Panc1 (cell line): ENCODE measurements around the gene NACA. TPM values are rescaled to one million over a fixed set of nuclear protein-coding genes. Genes with fewer than 3 reads are reported as not detected.
"Not testable (repeated sequence)": the region's sequence is repeated elsewhere in the genome, so short reads cannot be mapped to it uniquely, and the experiment has no call there.

Experiments
- ATAC-seq: fragments of 200-7000 bp; cut with Tn5 transposase; 2 replicates; pipeline ENCODE4 v1.9.1; 2020; ENCODE audit warnings: mild to moderate bottlenecking, moderate library complexity
- BruUV-seq: library from RNA; stranded (reverse); fragments of 400-500 nt; replicated peaks from 2 replicates; lab custom pipeline; 2021; lab: Mats Ljungman, UMichigan
- CTCF ChIA-PET: fragments of 300-600 bp; sonication (Branson Sonifier 250); formaldehyde crosslinking; loops from one replicate; lab custom pipeline; 2022; ENCODE audit warnings: antibody characterized with exemption; lab: Charles Lee
- POLR2A ChIA-PET: fragments of 300-600 bp; sonication (Branson Sonifier 250); formaldehyde crosslinking; loops from one replicate; lab custom pipeline; 2022; ENCODE audit warnings: antibody characterized with exemption; lab: Charles Lee
- DNase-seq: peaks from one replicate; pipeline ENCODE4 v3.0.0-alpha.2; 2010; ENCODE audit warnings: low read depth, low spot score
- H3K27ac ChIP-seq: 2 replicates; pipeline ENCODE4 v1.5.1; 2011; ENCODE audit warnings: mild to moderate bottlenecking, low read length, inconsistent platforms
- H3K27me3 ChIP-seq: fragments of 200-500 bp; sonication (Bioruptor generic); 2 replicates; pipeline ENCODE4 v1.6.0; 2014; ENCODE audit warnings: low read length, inconsistent platforms; ENCODE audit not compliant: control insufficient read depth, insufficient read depth
- H3K36me3 ChIP-seq: fragments of 200-500 bp; sonication (Bioruptor generic); 2 replicates; pipeline ENCODE4 v1.5.1; 2014; ENCODE audit warnings: inconsistent platforms, mild to moderate bottlenecking, low read length, moderate library complexity; ENCODE audit not compliant: control insufficient read depth, insufficient read depth
- H3K4me1 ChIP-seq: 2 replicates; pipeline ENCODE4 v1.5.1; 2011; ENCODE audit warnings: inconsistent platforms, mild to moderate bottlenecking, low read length, moderate library complexity; ENCODE audit not compliant: control insufficient read depth, insufficient read depth
- H3K4me3 ChIP-seq, 2 experiments: 2 replicates each; pipeline ENCODE4 v1.5.1; 2011 to 2012; ENCODE audit warnings: low read depth in 2 of 2, low read length in 2 of 2, mild to moderate bottlenecking in 2 of 2, inconsistent platforms in 1 of 2, moderate library complexity in 1 of 2
- H3K9me3 ChIP-seq: fragments of 200-500 bp; sonication (Bioruptor generic); 2 replicates; pipeline ENCODE4 v1.5.1; 2014; ENCODE audit warnings: low read depth, mild to moderate bottlenecking, inconsistent platforms, low read length, moderate library complexity; ENCODE audit not compliant: control insufficient read depth, insufficient read depth
- POLR2AphosphoS5 ChIP-seq: IDR thresholded peaks from 2 replicates; pipeline ENCODE4 v1.6.1; 2012; ENCODE audit warnings: mild to moderate bottlenecking, low read depth, low read length, moderate library complexity
- SIN3A ChIP-seq: IDR thresholded peaks from 2 replicates; pipeline ENCODE4 v1.6.1; 2012; ENCODE audit warnings: low read depth, mild to moderate bottlenecking, low read length, moderate library complexity, borderline replicate concordance; ENCODE audit not compliant: insufficient read depth
- TCF7L2 ChIP-seq: IDR thresholded peaks from 2 replicates; pipeline ENCODE4 v1.6.1; 2011; ENCODE audit warnings: mild to moderate bottlenecking, low read depth, low read length, inconsistent platforms
- in situ Hi-C: cut with HindIII; loops from 2 replicates; pipeline ENCODE4 v1.10.0; 2016; ENCODE audit warnings: low sequenced_read_pairs, low pct_unique_long_range_greater_than_20kb
- intact Hi-C: fragments of 100-400 bp; cut with micrococcal nuclease; formaldehyde crosslinking; loops from one replicate; pipeline ENCODE4 v1.10.0; 2022; ENCODE audit not compliant: unreplicated experiment
- total RNA-seq: library from RNA; stranded (reverse); gene quantifications from one replicate; pipeline ENCODE4 v1.2.1, GENCODE V29; 2021; ENCODE audit not compliant: unreplicated experiment
- TF ChIP-seq, protein P1 (sequence below), 2 experiments: IDR thresholded peaks; 2 replicates each; pipeline ENCODE4 v1.6.1; 2011 to 2012; ENCODE audit warnings: low read depth in 2 of 2, control low read depth in 1 of 2, low read length in 1 of 2, mild to moderate bottlenecking in 1 of 2, moderate library complexity in 1 of 2; ENCODE audit not compliant: insufficient read depth in 1 of 2
- TF ChIP-seq, protein P2 (sequence below): fragments of 450-650 bp; IDR thresholded peaks from 2 replicates; pipeline ENCODE4 v1.5.1; 2017; ENCODE audit warnings: mild to moderate bottlenecking

The NACA gene
- total RNA-seq, 1 experiment from 2014 or later = 716 TPM

- Histone ChIP-seq H3K4me1 (peaks cover 5% of the 10 kb centered on the region; the same call in 1 of the 2 replicates), H3K4me3 (peak within 1 kb of the TSS; percentile 79 to 91), H3K27me3 (no peaks in the 10 kb centered on the region), H3K27ac (peak within 1 kb of the TSS; percentile 93), H3K9me3 (no peaks in the 10 kb centered on the region), H3K36me3 (no peaks in the 10 kb centered on the region; the same call in 1 of the 2 replicates)
- TF ChIP-seq, protein P1, sequence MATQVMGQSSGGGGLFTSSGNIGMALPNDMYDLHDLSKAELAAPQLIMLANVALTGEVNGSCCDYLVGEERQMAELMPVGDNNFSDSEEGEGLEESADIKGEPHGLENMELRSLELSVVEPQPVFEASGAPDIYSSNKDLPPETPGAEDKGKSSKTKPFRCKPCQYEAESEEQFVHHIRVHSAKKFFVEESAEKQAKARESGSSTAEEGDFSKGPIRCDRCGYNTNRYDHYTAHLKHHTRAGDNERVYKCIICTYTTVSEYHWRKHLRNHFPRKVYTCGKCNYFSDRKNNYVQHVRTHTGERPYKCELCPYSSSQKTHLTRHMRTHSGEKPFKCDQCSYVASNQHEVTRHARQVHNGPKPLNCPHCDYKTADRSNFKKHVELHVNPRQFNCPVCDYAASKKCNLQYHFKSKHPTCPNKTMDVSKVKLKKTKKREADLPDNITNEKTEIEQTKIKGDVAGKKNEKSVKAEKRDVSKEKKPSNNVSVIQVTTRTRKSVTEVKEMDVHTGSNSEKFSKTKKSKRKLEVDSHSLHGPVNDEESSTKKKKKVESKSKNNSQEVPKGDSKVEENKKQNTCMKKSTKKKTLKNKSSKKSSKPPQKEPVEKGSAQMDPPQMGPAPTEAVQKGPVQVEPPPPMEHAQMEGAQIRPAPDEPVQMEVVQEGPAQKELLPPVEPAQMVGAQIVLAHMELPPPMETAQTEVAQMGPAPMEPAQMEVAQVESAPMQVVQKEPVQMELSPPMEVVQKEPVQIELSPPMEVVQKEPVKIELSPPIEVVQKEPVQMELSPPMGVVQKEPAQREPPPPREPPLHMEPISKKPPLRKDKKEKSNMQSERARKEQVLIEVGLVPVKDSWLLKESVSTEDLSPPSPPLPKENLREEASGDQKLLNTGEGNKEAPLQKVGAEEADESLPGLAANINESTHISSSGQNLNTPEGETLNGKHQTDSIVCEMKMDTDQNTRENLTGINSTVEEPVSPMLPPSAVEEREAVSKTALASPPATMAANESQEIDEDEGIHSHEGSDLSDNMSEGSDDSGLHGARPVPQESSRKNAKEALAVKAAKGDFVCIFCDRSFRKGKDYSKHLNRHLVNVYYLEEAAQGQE (IDR thresholded peaks at IDR 0.05; ENCODE audit: insufficient read depth in 1 of 2, low read depth in 2 of 2, low read length in 1 of 2) = no peak
- TF ChIP-seq, protein P2, sequence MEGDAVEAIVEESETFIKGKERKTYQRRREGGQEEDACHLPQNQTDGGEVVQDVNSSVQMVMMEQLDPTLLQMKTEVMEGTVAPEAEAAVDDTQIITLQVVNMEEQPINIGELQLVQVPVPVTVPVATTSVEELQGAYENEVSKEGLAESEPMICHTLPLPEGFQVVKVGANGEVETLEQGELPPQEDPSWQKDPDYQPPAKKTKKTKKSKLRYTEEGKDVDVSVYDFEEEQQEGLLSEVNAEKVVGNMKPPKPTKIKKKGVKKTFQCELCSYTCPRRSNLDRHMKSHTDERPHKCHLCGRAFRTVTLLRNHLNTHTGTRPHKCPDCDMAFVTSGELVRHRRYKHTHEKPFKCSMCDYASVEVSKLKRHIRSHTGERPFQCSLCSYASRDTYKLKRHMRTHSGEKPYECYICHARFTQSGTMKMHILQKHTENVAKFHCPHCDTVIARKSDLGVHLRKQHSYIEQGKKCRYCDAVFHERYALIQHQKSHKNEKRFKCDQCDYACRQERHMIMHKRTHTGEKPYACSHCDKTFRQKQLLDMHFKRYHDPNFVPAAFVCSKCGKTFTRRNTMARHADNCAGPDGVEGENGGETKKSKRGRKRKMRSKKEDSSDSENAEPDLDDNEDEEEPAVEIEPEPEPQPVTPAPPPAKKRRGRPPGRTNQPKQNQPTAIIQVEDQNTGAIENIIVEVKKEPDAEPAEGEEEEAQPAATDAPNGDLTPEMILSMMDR = no peak
- TF ChIP-seq SIN3A (peak; percentile 84), TCF7L2 (no peak), POLR2AphosphoS5 (peak; percentile 96)
- intact Hi-C loops = no loop called here
- ChIA-PET POLR2A (no interaction called here), CTCF (interaction anchor here (0.6 kb wide), 1 partner anchor 250 kb away, joined by 3 read pairs; no protein-coding TSS in a partner anchor)
- ATAC-seq = peak; percentile 97
- in situ Hi-C loops = no loop called here
- peak; percentile 53 for DNase-seq
- no TSS peak for BruUV-seq
Measured at GRCh38 chr12:56751712-56752598, 26.9 kb upstream of the NACA start, which contains the start of gene PRIM1. Gene PRIM1, minus strand, starts transcription at chr12:56752323. Its CDS starts 25 bp downstream, at chr12:56752298.

DNA sequence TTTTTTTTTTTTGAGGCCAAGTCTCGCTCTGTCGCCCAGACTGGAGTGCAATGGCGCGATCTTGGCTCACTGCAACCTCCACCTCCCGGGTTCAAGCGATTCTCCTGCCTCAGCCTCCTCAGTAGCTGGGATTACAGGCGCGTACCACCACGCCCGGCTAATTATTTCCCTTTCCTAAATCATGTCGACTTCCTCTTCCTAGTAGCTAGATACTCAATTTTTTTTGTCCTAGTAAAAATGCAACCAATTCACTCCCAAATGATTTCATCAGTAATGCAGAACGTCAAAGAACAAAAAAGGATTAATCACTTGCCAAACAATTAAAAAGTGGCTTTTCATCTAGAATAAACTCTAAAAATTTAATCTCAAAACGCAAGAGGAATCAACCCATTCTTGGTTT, 25.5 kb upstream of the NACA start:
- peak overlapping the region; percentile 93 for H3K27ac ChIP-seq
- BruUV-seq, POLR2A ChIA-PET, H3K27me3 ChIP-seq, H3K9me3 ChIP-seq, CTCF ChIA-PET, DNase-seq, H3K4me3 ChIP-seq, ATAC-seq, in situ Hi-C loops, H3K36me3 ChIP-seq, H3K4me1 ChIP-seq, intact Hi-C loops: not testable (repeated sequence)
